DMS53 treated with DMSO at 0.1 percent for 48 hours (cell line): ENCODE data around the gene TBC1D9B.

Source experiments
- DNase-seq: peaks from one replicate; lab custom pipeline; 2025; ENCODE audit not compliant: unreplicated experiment; lab: John Stamatoyannopoulos, UW

Gene TBC1D9B

GRCh38 chr5:179870952-179871351 is 36.7 kb downstream of the TBC1D9B start:
- DNase-seq, result no peak

DNA sequence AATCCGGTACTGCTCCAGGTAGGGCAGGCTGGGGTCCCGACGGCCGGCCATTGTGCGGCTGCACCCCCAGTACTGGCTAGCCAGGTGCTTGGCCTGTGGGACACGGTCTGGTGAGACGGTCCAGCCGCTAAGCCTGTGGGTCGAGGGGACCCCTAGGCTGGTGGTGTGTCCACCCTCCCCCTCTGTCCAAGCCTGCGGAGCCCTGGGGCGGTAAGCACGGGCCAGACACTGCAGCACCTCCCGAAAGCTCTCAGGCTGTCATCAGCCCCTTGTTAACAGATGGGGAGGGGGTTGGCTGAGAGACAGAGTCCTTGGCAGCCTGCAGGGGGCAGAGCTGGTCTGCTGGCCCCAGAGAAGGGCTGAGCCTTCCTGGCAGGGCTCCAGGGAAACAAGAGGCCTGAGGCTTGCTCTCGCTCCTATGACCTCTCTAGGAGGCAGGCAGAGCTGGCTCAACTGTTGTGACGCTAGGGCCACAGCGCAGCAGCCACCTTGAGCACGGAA is 37.2 kb downstream of the TBC1D9B start:
- DNase-seq, result no peak

DNA sequence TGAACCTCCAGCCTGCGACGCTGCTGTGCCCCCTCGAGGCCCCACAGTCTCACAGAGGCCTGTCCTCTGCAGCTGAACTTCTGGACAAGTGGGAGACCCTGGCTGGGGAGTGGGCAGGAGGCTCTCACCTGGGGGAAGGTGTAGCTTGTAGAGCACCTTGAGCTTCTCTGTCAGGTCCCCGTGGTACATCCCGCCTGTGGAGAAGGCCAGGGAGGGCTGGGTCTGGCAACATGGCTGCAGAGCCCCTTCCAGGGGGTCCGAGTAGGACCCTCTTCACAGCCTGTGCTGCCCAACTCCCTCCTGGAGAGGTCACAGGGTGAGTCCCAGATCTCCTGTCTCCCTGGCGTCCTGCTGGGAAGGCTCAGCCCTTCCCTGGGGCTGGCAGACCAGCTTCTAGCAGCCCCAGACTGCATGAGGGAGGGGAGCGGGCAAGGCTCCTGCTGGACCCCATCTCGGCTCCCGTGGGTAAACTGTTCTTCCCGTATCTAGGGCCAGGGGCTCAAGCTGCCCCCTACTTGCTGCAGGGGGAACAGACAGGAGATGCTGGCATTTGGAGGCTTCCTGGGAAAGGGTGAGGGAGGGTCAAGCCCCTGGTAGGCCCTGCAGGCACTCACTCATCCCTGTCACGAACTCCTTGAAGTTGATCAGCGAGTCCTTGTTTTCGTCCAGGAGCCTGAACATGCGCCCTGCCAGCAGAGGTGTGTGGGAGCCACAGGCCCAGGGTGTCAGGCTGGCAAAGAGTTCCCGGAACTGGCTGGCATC is 37.9 kb downstream of the TBC1D9B start:
- no peak for DNase-seq

GRCh38 chr5:179869101-179869500 is 38.6 kb downstream of the TBC1D9B start:
- DNase-seq, result no peak

- no peak for DNase-seq
Measured at GRCh38 chr5:179868541-179868940, 39.2 kb downstream of the TBC1D9B start.

- DNase-seq, result no peak
Measured at GRCh38 chr5:179867476-179867875, 40.2 kb downstream of the TBC1D9B start.

GRCh38 chr5:179867079-179867465 is 40.6 kb downstream of the TBC1D9B start:
- DNase-seq, result no peak

- no peak for DNase-seq
Measured at GRCh38 chr5:179866241-179867078, 41.2 kb downstream of the TBC1D9B start.

- DNase-seq, result no peak
Measured at GRCh38 chr5:179865491-179866240, 42.0 kb downstream of the TBC1D9B start.

- DNase-seq, result no peak
Measured at GRCh38 chr5:179864686-179865085, 43.0 kb downstream of the TBC1D9B start.

GRCh38 chr5:179863449-179864085 is 44.1 kb downstream of the TBC1D9B start:
- DNase-seq, result no peak

- DNase-seq, result no peak
Measured at GRCh38 chr5:179862891-179863290, 44.8 kb downstream of the TBC1D9B start.

DNA sequence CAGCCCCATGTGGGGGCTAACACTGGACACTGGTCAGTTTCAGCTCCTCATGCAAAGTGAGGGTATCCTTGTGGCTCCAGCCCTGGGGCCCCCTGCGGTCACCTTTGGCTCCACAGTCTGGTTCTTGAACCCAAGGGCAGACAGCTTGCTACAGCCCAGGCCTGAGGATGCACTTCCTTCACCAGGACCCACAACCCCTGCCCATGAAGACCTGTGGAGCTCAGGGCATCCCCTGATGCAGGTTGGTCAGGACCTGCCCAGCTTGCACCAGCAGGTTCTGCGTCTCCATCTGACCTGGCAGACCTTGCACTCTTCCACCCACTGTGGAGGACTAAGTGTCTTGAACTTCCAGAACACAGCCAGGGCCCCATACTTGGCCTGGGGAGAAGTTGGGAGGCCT is 45.4 kb downstream of the TBC1D9B start:
- DNase-seq, result no peak

DNA sequence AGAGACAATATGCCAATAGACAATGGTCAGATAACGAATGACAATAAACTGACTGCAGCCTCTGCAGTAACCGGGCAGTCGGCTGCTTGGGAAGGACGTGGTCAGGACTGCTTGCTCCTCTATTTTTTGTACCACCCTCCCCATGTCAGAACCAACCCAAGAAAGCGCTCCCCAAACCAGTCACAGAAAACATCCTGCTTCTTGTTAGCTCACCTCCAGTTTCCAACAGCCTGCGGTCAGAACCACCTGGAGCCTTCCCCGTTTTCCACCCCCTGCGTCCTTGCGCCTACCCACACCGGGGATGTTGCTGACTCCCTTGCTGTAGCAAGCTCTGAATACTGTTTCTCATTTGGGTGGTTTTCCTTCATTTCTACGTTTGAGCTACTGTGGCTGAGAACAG is 47.4 kb downstream of the TBC1D9B start:
- peak; percentile 30 for DNase-seq

DNA sequence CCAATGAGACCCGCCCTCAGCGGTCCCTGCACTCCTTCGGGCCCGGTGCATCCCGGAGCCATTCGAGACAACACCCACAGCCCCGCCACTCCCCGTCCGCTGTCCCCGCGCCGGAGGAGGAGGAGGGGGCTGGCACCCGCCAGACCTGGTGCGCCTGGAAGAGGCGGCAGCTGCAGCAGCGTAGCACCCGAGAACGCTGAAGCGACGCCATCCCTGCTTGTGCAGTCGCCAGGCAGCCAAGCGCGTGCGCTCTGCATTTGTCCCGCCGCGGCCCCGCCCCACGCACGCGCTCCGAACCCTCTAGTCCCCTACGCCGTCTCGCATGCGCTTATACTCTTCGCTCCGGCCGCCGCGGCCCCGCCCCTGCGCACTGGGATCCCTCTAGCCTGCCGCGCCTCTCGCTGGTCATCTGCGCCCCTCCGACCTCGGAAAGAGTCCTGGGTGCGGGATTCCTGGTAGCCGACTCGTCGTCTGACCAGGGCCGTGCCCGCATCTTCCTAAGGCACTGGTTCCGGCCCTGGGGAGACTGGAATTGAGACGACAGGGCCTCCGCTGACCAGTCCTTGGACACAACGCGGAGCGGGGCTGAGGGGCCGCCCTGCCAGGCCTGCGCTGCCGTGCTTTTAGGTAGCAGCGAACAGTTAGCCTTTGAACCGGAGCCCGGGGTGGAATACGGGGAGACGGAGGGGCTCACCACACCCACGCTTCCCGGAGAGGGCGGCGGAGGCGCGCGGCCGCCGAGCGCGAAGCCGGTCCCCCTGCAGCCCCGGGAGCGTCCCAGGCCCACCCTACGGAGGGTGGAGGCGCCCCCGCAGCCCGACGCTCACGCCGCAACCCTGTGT is 48.9 kb downstream of the TBC1D9B start, which contains the start of gene MRNIP:
Gene MRNIP (minus strand): TSS at position 232 of the 842 bp plus-strand sequence. CDS start 21 bp downstream, at position 211.
- peak; percentile 92 for DNase-seq

- peak; percentile 71 for DNase-seq
Measured at GRCh38 chr5:179858241-179858585, 49.5 kb downstream of the TBC1D9B start.

- no peak for DNase-seq
Measured at GRCh38 chr5:179854356-179854755, 53.3 kb downstream of the TBC1D9B start.

- DNase-seq, result no peak
Measured at GRCh38 chr5:179852993-179853547, 54.6 kb downstream of the TBC1D9B start.

DNA sequence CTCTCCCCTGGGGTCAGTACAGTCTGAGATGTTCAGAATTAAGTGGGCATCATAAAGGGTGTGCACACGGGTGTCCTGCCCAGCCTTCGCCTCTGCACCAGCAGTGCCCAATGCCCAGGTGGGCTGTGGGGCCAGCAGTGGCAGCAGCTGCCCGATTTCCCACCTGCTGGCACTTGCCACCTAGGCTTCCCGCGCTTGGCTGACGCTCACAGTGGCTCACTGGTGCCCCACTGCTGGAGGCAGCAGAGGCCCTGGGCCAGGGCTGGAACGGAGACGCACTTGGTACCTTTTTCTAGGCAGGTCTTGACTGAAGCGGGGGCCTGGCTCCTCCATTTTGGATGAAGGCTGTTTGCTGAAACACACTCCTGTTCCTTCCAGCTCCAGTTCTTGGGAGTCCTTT is 66.1 kb downstream of the TBC1D9B start:
- DNase-seq, result no peak

- no peak for DNase-seq
Measured at GRCh38 chr5:179840766-179841165, 66.9 kb downstream of the TBC1D9B start.
